ENCODE data around the gene UBL4A.

UBL4A gene

GRCh38 chrX:154471839-154472684 lies 14.4 kb downstream of the UBL4A start:
- H3K9me3 ChIP-seq (ENCODE audit: control insufficient read depth in 2 of 2, low read length in 2 of 2) = no peaks in the 10 kb centered on the region
- H3K27ac ChIP-seq (ENCODE audit: low read depth in 2 of 2, low read length in 2 of 2) = no peak overlapping the region
- H3K36me3 ChIP-seq (ENCODE audit: control insufficient read depth in 2 of 2, insufficient read depth in 2 of 2, low read length in 2 of 2) = peaks cover 0 to 21% of the 10 kb centered on the region in 2 donors
- no peak overlapping the region for H3K4me3 ChIP-seq (ENCODE audit: low read length in 2 of 2)
- no peak overlapping the region for H3K9ac ChIP-seq (ENCODE audit: low read depth in 1 of 2, low read length in 2 of 2)
- H3K27me3 ChIP-seq (ENCODE audit: control insufficient read depth in 2 of 2, insufficient read depth in 2 of 2, low read length in 2 of 2) = peaks cover 0 to 4% of the 10 kb centered on the region in 2 donors
- peaks cover 0 to 2% of the 10 kb centered on the region in 2 donors for H3K4me1 ChIP-seq (ENCODE audit: control insufficient read depth in 2 of 2, insufficient read depth in 2 of 2, low read length in 2 of 2)

- H3K4me1 ChIP-seq (ENCODE audit: control insufficient read depth in 2 of 2, insufficient read depth in 2 of 2, low read length in 2 of 2) = peaks cover 0 to 2% of the 10 kb centered on the region in 2 donors
- peaks cover 0 to 21% of the 10 kb centered on the region in 2 donors for H3K36me3 ChIP-seq (ENCODE audit: control insufficient read depth in 2 of 2, insufficient read depth in 2 of 2, low read length in 2 of 2)
- H3K9ac ChIP-seq (ENCODE audit: low read depth in 1 of 2, low read length in 2 of 2) = no peak overlapping the region
- no peak overlapping the region for H3K27ac ChIP-seq (ENCODE audit: low read depth in 2 of 2, low read length in 2 of 2)
- H3K9me3 ChIP-seq (ENCODE audit: control insufficient read depth in 2 of 2, low read length in 2 of 2) = no peaks in the 10 kb centered on the region
- H3K27me3 ChIP-seq (ENCODE audit: control insufficient read depth in 2 of 2, insufficient read depth in 2 of 2, low read length in 2 of 2) = peaks cover 0 to 4% of the 10 kb centered on the region in 2 donors
- no peak overlapping the region for H3K4me3 ChIP-seq (ENCODE audit: low read length in 2 of 2)
Observed at GRCh38 chrX:154470914-154471568, 15.4 kb downstream of the UBL4A start.

GRCh38 chrX:154470434-154470833 lies 16.0 kb downstream of the UBL4A start:
- Histone ChIP-seq H3K36me3 (ENCODE audit: control insufficient read depth in 2 of 2, insufficient read depth in 2 of 2, low read length in 2 of 2) (peaks cover 0 to 21% of the 10 kb centered on the region in 2 donors), H3K4me1 (ENCODE audit: control insufficient read depth in 2 of 2, insufficient read depth in 2 of 2, low read length in 2 of 2) (peaks cover 0 to 2% of the 10 kb centered on the region in 2 donors), H3K9me3 (ENCODE audit: control insufficient read depth in 2 of 2, low read length in 2 of 2) (no peaks in the 10 kb centered on the region), H3K4me3 (ENCODE audit: low read length in 2 of 2) (no peak overlapping the region), H3K27me3 (ENCODE audit: control insufficient read depth in 2 of 2, insufficient read depth in 2 of 2, low read length in 2 of 2) (peaks cover 0 to 4% of the 10 kb centered on the region in 2 donors), H3K27ac (ENCODE audit: low read depth in 2 of 2, low read length in 2 of 2) (no peak overlapping the region), H3K9ac (ENCODE audit: low read depth in 1 of 2, low read length in 2 of 2) (no peak overlapping the region)

GRCh38 chrX:154469880-154470279 lies 16.5 kb downstream of the UBL4A start:
- Histone ChIP-seq H3K4me1 (ENCODE audit: control insufficient read depth in 2 of 2, insufficient read depth in 2 of 2, low read length in 2 of 2) (peaks cover 0 to 2% of the 10 kb centered on the region in 2 donors), H3K4me3 (ENCODE audit: low read length in 2 of 2) (no peak overlapping the region), H3K9me3 (ENCODE audit: control insufficient read depth in 2 of 2, low read length in 2 of 2) (no peaks in the 10 kb centered on the region), H3K36me3 (ENCODE audit: control insufficient read depth in 2 of 2, insufficient read depth in 2 of 2, low read length in 2 of 2) (peaks cover 0 to 21% of the 10 kb centered on the region in 2 donors), H3K27me3 (ENCODE audit: control insufficient read depth in 2 of 2, insufficient read depth in 2 of 2, low read length in 2 of 2) (peaks cover 0 to 4% of the 10 kb centered on the region in 2 donors), H3K9ac (ENCODE audit: low read depth in 1 of 2, low read length in 2 of 2) (no peak overlapping the region), H3K27ac (ENCODE audit: low read depth in 2 of 2, low read length in 2 of 2) (no peak overlapping the region)

- Histone ChIP-seq H3K27me3 (ENCODE audit: control insufficient read depth in 2 of 2, insufficient read depth in 2 of 2, low read length in 2 of 2) (peaks cover 0 to 4% of the 10 kb centered on the region in 2 donors), H3K27ac (ENCODE audit: low read depth in 2 of 2, low read length in 2 of 2) (no peak overlapping the region), H3K4me1 (ENCODE audit: control insufficient read depth in 2 of 2, insufficient read depth in 2 of 2, low read length in 2 of 2) (peaks cover 0 to 2% of the 10 kb centered on the region in 2 donors), H3K9me3 (ENCODE audit: control insufficient read depth in 2 of 2, low read length in 2 of 2) (no peaks in the 10 kb centered on the region), H3K9ac (ENCODE audit: low read depth in 1 of 2, low read length in 2 of 2) (no peak overlapping the region), H3K4me3 (ENCODE audit: low read length in 2 of 2) (no peak overlapping the region), H3K36me3 (ENCODE audit: control insufficient read depth in 2 of 2, insufficient read depth in 2 of 2, low read length in 2 of 2) (peaks cover 0 to 26% of the 10 kb centered on the region in 2 donors)
Observed at GRCh38 chrX:154469114-154469513, 17.3 kb downstream of the UBL4A start.

GRCh38 chrX:154468217-154468616 lies 18.2 kb downstream of the UBL4A start:
- H3K27ac ChIP-seq (ENCODE audit: low read depth in 2 of 2, low read length in 2 of 2) = no peak overlapping the region
- no peak overlapping the region for H3K4me3 ChIP-seq (ENCODE audit: low read length in 2 of 2)
- no peaks in the 10 kb centered on the region for H3K9me3 ChIP-seq (ENCODE audit: control insufficient read depth in 2 of 2, low read length in 2 of 2)
- H3K9ac ChIP-seq (ENCODE audit: low read depth in 1 of 2, low read length in 2 of 2) = no peak overlapping the region
- H3K36me3 ChIP-seq (ENCODE audit: control insufficient read depth in 2 of 2, insufficient read depth in 2 of 2, low read length in 2 of 2) = peaks cover 0 to 23% of the 10 kb centered on the region in 2 donors
- peaks cover 0 to 2% of the 10 kb centered on the region in 2 donors for H3K4me1 ChIP-seq (ENCODE audit: control insufficient read depth in 2 of 2, insufficient read depth in 2 of 2, low read length in 2 of 2)
- H3K27me3 ChIP-seq (ENCODE audit: control insufficient read depth in 2 of 2, insufficient read depth in 2 of 2, low read length in 2 of 2) = no peaks in the 10 kb centered on the region

GRCh38 chrX:154467556-154467955 lies 18.9 kb downstream of the UBL4A start:
- Histone ChIP-seq H3K36me3 (ENCODE audit: control insufficient read depth in 2 of 2, insufficient read depth in 2 of 2, low read length in 2 of 2) (peaks cover 0 to 23% of the 10 kb centered on the region in 2 donors), H3K4me3 (ENCODE audit: low read length in 2 of 2) (no peak overlapping the region), H3K4me1 (ENCODE audit: control insufficient read depth in 2 of 2, insufficient read depth in 2 of 2, low read length in 2 of 2) (peaks cover 0 to 2% of the 10 kb centered on the region in 2 donors), H3K27me3 (ENCODE audit: control insufficient read depth in 2 of 2, insufficient read depth in 2 of 2, low read length in 2 of 2) (no peaks in the 10 kb centered on the region), H3K27ac (ENCODE audit: low read depth in 2 of 2, low read length in 2 of 2) (no peak overlapping the region), H3K9me3 (ENCODE audit: control insufficient read depth in 2 of 2, low read length in 2 of 2) (no peaks in the 10 kb centered on the region), H3K9ac (ENCODE audit: low read depth in 1 of 2, low read length in 2 of 2) (no peak overlapping the region)

GRCh38 chrX:154466907-154467306 lies 19.5 kb downstream of the UBL4A start:
- Histone ChIP-seq H3K4me3 (ENCODE audit: low read length in 2 of 2) (no peak overlapping the region), H3K9me3 (ENCODE audit: control insufficient read depth in 2 of 2, low read length in 2 of 2) (no peaks in the 10 kb centered on the region), H3K36me3 (ENCODE audit: control insufficient read depth in 2 of 2, insufficient read depth in 2 of 2, low read length in 2 of 2) (peaks cover 0 to 23% of the 10 kb centered on the region in 2 donors), H3K4me1 (ENCODE audit: control insufficient read depth in 2 of 2, insufficient read depth in 2 of 2, low read length in 2 of 2) (peaks cover 0 to under 1% of the 10 kb centered on the region in 2 donors), H3K27ac (ENCODE audit: low read depth in 2 of 2, low read length in 2 of 2) (no peak overlapping the region), H3K9ac (ENCODE audit: low read depth in 1 of 2, low read length in 2 of 2) (no peak overlapping the region), H3K27me3 (ENCODE audit: control insufficient read depth in 2 of 2, insufficient read depth in 2 of 2, low read length in 2 of 2) (no peaks in the 10 kb centered on the region)

- no peaks in the 10 kb centered on the region for H3K4me1 ChIP-seq (ENCODE audit: control insufficient read depth in 2 of 2, insufficient read depth in 2 of 2, low read length in 2 of 2)
- no peak overlapping the region for H3K27ac ChIP-seq (ENCODE audit: low read depth in 2 of 2, low read length in 2 of 2)
- peaks cover 0 to 19% of the 10 kb centered on the region in 2 donors for H3K36me3 ChIP-seq (ENCODE audit: control insufficient read depth in 2 of 2, insufficient read depth in 2 of 2, low read length in 2 of 2)
- H3K9ac ChIP-seq (ENCODE audit: low read depth in 1 of 2, low read length in 2 of 2) = no peak overlapping the region
- no peaks in the 10 kb centered on the region for H3K9me3 ChIP-seq (ENCODE audit: control insufficient read depth in 2 of 2, low read length in 2 of 2)
- no peak overlapping the region for H3K4me3 ChIP-seq (ENCODE audit: low read length in 2 of 2)
- H3K27me3 ChIP-seq (ENCODE audit: control insufficient read depth in 2 of 2, insufficient read depth in 2 of 2, low read length in 2 of 2) = no peaks in the 10 kb centered on the region
Observed at GRCh38 chrX:154466036-154466435, 20.4 kb downstream of the UBL4A start.

- Histone ChIP-seq H3K27ac (ENCODE audit: low read depth in 2 of 2, low read length in 2 of 2) (no peak overlapping the region), H3K4me3 (ENCODE audit: low read length in 2 of 2) (no peak overlapping the region), H3K4me1 (ENCODE audit: control insufficient read depth in 2 of 2, insufficient read depth in 2 of 2, low read length in 2 of 2) (no peaks in the 10 kb centered on the region), H3K9ac (ENCODE audit: low read depth in 1 of 2, low read length in 2 of 2) (no peak overlapping the region), H3K36me3 (ENCODE audit: control insufficient read depth in 2 of 2, insufficient read depth in 2 of 2, low read length in 2 of 2) (peaks cover 0 to 20% of the 10 kb centered on the region in 2 donors), H3K27me3 (ENCODE audit: control insufficient read depth in 2 of 2, insufficient read depth in 2 of 2, low read length in 2 of 2) (no peaks in the 10 kb centered on the region), H3K9me3 (ENCODE audit: control insufficient read depth in 2 of 2, low read length in 2 of 2) (no peaks in the 10 kb centered on the region)
Observed at GRCh38 chrX:154465601-154466000, 20.8 kb downstream of the UBL4A start.
